HepG2 (cell line): Measurements from ENCODE around the gene ATP10A. TPM values are rescaled to one million over a fixed set of nuclear protein-coding genes. Genes with fewer than 3 reads are reported as not detected.
A peak's percentile ranks its signal among the peaks of the same experiment; 100 is the strongest.

ENCODE experiments used
- ATM ChIP-seq: fragments of 450-650 bp; IDR thresholded peaks from 2 replicates; pipeline ENCODE4 v1.7.1; 2017; ENCODE audit warnings: mild to moderate bottlenecking, borderline replicate concordance
- JUN ChIP-seq: sonication (generic); formaldehyde crosslinking; IDR thresholded peaks from 2 replicates; pipeline ENCODE4 v1.4.0; 2020; ENCODE audit warnings: mild to moderate bottlenecking, missing genetic modification reagents
- POLR2AphosphoS2 ChIP-seq: IDR thresholded peaks from 2 replicates; pipeline ENCODE4 v1.6.1; 2011; ENCODE audit warnings: low read depth, low read length, improper control_type of control experiment
- ZNF720 ChIP-seq: sonication (generic); formaldehyde crosslinking; IDR thresholded peaks from 2 replicates; pipeline ENCODE4 v1.4.0; 2020; ENCODE audit warnings: missing genetic modification reagents
- ZNF768 ChIP-seq: sonication (generic); formaldehyde crosslinking; IDR thresholded peaks from 2 replicates; pipeline ENCODE4 v1.4.0; 2020; ENCODE audit warnings: missing genetic modification reagents
- ZSCAN9 ChIP-seq: IDR thresholded peaks from 2 replicates; pipeline ENCODE4 v1.6.1; 2016; ENCODE audit warnings: borderline replicate concordance
- polyA plus RNA-seq, 8 experiments: library from polyadenylated mRNA; depleted of rRNA in 3 of 8; stranded (reverse) in 7 of 8; unstranded in 1 of 8; fragments of >200 nt; fragmentation: Illumina TruSeq in 4 of 8; extraction: Trizol in 4 of 8; gene quantifications; 2 replicates each; pipeline versions ENCODE4 v1.2.1 to v1.2.3, GENCODE V29; 2011 to 2016; ENCODE audit warnings: low read depth in 4 of 8, missing spikeins in 1 of 8, mixed read lengths in 1 of 8; ENCODE audit not compliant: insufficient read depth in 1 of 8
- total RNA-seq, 5 experiments: library from RNA; depleted of rRNA; stranded (reverse); fragments of >200 nt; fragmentation: Illumina TruSeq; extraction: Trizol; gene quantifications; 2 replicates each; pipeline ENCODE4 v1.2.3, GENCODE V29; 2016; ENCODE audit warnings: low read depth in 1 of 5
- TF ChIP-seq, protein P1 (sequence below): sonication (generic); formaldehyde crosslinking; IDR thresholded peaks from 2 replicates; pipeline ENCODE4 v1.5.0; 2020; ENCODE audit warnings: missing genetic modification reagents
- TF ChIP-seq, protein P2 (sequence below): sonication (generic); formaldehyde crosslinking; IDR thresholded peaks from 2 replicates; pipeline ENCODE4 v1.5.1; 2020; ENCODE audit warnings: mild to moderate bottlenecking, missing genetic modification reagents, moderate library complexity
- TF ChIP-seq, protein P3 (sequence below): sonication (generic); formaldehyde crosslinking; IDR thresholded peaks from 2 replicates; pipeline ENCODE4 v1.4.0; 2020; ENCODE audit warnings: missing genetic modification reagents, borderline replicate concordance
- TF ChIP-seq, protein P4 (sequence below): IDR thresholded peaks from 2 replicates; pipeline ENCODE4 v1.6.1; 2016
- TF ChIP-seq, protein P5 (sequence below): sonication (generic); formaldehyde crosslinking; IDR thresholded peaks from 2 replicates; pipeline ENCODE4 v1.4.0; 2020; ENCODE audit warnings: missing genetic modification reagents
- TF ChIP-seq, protein P6 (sequence below): sonication (generic); formaldehyde crosslinking; IDR thresholded peaks from 2 replicates; pipeline ENCODE4 v1.4.0; 2020; ENCODE audit warnings: mild to moderate bottlenecking, missing genetic modification reagents

ATP10A gene
- total and polyA plus RNA-seq, 2 of the 13 experiments (the other 11 are each of a cell fraction or from before 2014, with no cell fraction given) = 0.58 to 4.2 TPM

DNA sequence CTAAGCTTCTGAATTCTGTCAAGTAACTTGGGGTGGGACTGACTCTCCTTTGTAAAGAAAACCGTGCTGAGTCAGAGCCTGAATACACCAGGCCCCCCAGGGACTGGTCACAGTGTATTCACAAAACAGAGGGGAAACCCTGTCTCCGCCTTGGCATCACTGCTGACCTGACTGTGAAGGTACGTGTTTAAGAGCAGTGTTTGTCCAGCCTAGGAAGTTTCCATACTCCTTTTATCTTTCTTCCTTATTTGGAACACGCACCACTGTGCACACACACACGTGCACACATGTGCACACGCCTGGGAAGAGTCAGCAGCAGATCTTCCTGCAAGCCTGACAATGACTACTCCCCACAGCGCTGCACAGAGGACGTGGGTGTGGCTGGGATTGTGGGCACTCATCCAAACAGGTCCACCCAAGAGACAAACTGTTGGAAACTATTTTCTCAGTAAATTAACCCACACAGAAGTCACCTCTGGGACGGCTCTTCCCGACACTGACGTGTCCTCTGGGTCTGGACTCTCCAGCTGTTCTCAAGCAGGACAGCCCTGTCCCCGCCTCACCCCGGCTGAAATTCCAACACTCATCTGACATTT lies 87.7 kb downstream of the ATP10A start (continued):
- TF ChIP-seq ZNF768 (CRISPR knock-in tag) (no peak), ZSCAN9 (CRISPR knock-in tag) (peak; percentile 56; the same call in 1 of the 2 replicates), POLR2AphosphoS2 (no peak), ZNF720 (no peak), JUN (CRISPR knock-in tag) (no peak), ATM (no peak)
- TF ChIP-seq, protein P1, sequence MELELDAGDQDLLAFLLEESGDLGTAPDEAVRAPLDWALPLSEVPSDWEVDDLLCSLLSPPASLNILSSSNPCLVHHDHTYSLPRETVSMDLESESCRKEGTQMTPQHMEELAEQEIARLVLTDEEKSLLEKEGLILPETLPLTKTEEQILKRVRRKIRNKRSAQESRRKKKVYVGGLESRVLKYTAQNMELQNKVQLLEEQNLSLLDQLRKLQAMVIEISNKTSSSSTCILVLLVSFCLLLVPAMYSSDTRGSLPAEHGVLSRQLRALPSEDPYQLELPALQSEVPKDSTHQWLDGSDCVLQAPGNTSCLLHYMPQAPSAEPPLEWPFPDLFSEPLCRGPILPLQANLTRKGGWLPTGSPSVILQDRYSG = no peak
- TF ChIP-seq, protein P2, sequence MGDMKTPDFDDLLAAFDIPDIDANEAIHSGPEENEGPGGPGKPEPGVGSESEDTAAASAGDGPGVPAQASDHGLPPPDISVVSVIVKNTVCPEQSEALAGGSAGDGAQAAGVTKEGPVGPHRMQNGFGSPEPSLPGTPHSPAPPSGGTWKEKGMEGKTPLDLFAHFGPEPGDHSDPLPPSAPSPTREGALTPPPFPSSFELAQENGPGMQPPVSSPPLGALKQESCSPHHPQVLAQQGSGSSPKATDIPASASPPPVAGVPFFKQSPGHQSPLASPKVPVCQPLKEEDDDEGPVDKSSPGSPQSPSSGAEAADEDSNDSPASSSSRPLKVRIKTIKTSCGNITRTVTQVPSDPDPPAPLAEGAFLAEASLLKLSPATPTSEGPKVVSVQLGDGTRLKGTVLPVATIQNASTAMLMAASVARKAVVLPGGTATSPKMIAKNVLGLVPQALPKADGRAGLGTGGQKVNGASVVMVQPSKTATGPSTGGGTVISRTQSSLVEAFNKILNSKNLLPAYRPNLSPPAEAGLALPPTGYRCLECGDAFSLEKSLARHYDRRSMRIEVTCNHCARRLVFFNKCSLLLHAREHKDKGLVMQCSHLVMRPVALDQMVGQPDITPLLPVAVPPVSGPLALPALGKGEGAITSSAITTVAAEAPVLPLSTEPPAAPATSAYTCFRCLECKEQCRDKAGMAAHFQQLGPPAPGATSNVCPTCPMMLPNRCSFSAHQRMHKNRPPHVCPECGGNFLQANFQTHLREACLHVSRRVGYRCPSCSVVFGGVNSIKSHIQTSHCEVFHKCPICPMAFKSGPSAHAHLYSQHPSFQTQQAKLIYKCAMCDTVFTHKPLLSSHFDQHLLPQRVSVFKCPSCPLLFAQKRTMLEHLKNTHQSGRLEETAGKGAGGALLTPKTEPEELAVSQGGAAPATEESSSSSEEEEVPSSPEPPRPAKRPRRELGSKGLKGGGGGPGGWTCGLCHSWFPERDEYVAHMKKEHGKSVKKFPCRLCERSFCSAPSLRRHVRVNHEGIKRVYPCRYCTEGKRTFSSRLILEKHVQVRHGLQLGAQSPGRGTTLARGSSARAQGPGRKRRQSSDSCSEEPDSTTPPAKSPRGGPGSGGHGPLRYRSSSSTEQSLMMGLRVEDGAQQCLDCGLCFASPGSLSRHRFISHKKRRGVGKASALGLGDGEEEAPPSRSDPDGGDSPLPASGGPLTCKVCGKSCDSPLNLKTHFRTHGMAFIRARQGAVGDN = peak; percentile 54
- TF ChIP-seq, protein P3, sequence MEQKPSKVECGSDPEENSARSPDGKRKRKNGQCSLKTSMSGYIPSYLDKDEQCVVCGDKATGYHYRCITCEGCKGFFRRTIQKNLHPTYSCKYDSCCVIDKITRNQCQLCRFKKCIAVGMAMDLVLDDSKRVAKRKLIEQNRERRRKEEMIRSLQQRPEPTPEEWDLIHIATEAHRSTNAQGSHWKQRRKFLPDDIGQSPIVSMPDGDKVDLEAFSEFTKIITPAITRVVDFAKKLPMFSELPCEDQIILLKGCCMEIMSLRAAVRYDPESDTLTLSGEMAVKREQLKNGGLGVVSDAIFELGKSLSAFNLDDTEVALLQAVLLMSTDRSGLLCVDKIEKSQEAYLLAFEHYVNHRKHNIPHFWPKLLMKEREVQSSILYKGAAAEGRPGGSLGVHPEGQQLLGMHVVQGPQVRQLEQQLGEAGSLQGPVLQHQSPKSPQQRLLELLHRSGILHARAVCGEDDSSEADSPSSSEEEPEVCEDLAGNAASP (CRISPR knock-in tag) = peak; percentile 51; the same call in 1 of the 2 replicates
- TF ChIP-seq, protein P4, sequence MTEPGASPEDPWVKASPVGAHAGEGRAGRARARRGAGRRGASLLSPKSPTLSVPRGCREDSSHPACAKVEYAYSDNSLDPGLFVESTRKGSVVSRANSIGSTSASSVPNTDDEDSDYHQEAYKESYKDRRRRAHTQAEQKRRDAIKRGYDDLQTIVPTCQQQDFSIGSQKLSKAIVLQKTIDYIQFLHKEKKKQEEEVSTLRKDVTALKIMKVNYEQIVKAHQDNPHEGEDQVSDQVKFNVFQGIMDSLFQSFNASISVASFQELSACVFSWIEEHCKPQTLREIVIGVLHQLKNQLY (CRISPR knock-in tag) = no peak
- TF ChIP-seq, protein P5, sequence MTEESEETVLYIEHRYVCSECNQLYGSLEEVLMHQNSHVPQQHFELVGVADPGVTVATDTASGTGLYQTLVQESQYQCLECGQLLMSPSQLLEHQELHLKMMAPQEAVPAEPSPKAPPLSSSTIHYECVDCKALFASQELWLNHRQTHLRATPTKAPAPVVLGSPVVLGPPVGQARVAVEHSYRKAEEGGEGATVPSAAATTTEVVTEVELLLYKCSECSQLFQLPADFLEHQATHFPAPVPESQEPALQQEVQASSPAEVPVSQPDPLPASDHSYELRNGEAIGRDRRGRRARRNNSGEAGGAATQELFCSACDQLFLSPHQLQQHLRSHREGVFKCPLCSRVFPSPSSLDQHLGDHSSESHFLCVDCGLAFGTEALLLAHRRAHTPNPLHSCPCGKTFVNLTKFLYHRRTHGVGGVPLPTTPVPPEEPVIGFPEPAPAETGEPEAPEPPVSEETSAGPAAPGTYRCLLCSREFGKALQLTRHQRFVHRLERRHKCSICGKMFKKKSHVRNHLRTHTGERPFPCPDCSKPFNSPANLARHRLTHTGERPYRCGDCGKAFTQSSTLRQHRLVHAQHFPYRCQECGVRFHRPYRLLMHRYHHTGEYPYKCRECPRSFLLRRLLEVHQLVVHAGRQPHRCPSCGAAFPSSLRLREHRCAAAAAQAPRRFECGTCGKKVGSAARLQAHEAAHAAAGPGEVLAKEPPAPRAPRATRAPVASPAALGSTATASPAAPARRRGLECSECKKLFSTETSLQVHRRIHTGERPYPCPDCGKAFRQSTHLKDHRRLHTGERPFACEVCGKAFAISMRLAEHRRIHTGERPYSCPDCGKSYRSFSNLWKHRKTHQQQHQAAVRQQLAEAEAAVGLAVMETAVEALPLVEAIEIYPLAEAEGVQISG (CRISPR knock-in tag) = no peak
- TF ChIP-seq, protein P6, sequence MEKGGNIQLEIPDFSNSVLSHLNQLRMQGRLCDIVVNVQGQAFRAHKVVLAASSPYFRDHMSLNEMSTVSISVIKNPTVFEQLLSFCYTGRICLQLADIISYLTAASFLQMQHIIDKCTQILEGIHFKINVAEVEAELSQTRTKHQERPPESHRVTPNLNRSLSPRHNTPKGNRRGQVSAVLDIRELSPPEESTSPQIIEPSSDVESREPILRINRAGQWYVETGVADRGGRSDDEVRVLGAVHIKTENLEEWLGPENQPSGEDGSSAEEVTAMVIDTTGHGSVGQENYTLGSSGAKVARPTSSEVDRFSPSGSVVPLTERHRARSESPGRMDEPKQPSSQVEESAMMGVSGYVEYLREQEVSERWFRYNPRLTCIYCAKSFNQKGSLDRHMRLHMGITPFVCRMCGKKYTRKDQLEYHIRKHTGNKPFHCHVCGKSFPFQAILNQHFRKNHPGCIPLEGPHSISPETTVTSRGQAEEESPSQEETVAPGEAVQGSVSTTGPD (CRISPR knock-in tag) = no peak
